ENCODE measurements around the gene AEBP1. TPM values are rescaled to one million over a fixed set of nuclear protein-coding genes. Genes with fewer than 3 reads are reported as not detected.

AEBP1 gene
- total RNA-seq, 1 donor from 2014 or later, result 94.3 TPM

- no peaks in the 10 kb centered on the region for H3K27me3 Mint-ChIP-seq (ENCODE audit: low read depth)
- H3K4me1 Mint-ChIP-seq, result peaks cover 9% of the 10 kb centered on the region
- H3K36me3 Mint-ChIP-seq, result peaks cover 13% of the 10 kb centered on the region
- no peaks in the 10 kb centered on the region for H3K9me3 Mint-ChIP-seq
- DNase-seq (ENCODE audit: low spot score in 2 of 2, unreplicated experiment in 2 of 2), result no peak
- H3K4me3 Mint-ChIP-seq, result no peak overlapping the region
- no peak overlapping the region for H3K27ac Mint-ChIP-seq
- no peak for TF ChIP-seq CTCF (IDR thresholded peaks at IDR 0.05; ENCODE audit: unreplicated experiment)
Measured at GRCh38 chr7:44076101-44076895, 27.8 kb upstream of the AEBP1 start.

- no peaks in the 10 kb centered on the region for H3K27me3 Mint-ChIP-seq (ENCODE audit: low read depth)
- H3K4me3 Mint-ChIP-seq, result no peak overlapping the region
- no peak for DNase-seq (ENCODE audit: low spot score in 2 of 2, unreplicated experiment in 2 of 2)
- no peaks in the 10 kb centered on the region for H3K9me3 Mint-ChIP-seq
- H3K27ac Mint-ChIP-seq, result no peak overlapping the region
- no peak for TF ChIP-seq CTCF (IDR thresholded peaks at IDR 0.05; ENCODE audit: unreplicated experiment)
- H3K36me3 Mint-ChIP-seq, result peaks cover 13% of the 10 kb centered on the region
- H3K4me1 Mint-ChIP-seq, result peaks cover 14% of the 10 kb centered on the region
Measured at GRCh38 chr7:44077061-44077460, 27.1 kb upstream of the AEBP1 start.

GRCh38 chr7:44077681-44078091 lies 26.5 kb upstream of the AEBP1 start:
- Mint-ChIP-seq H3K4me3 (no peak overlapping the region), H3K4me1 (peaks cover 9% of the 10 kb centered on the region), H3K9me3 (no peaks in the 10 kb centered on the region), H3K27me3 (ENCODE audit: low read depth) (no peaks in the 10 kb centered on the region), H3K36me3 (peaks cover 13% of the 10 kb centered on the region), H3K27ac (no peak overlapping the region)
- no peak for DNase-seq (ENCODE audit: low spot score in 2 of 2, unreplicated experiment in 2 of 2)
- TF ChIP-seq CTCF (IDR thresholded peaks at IDR 0.05; ENCODE audit: unreplicated experiment), result no peak

GRCh38 chr7:44078521-44078920 lies 25.6 kb upstream of the AEBP1 start:
- Mint-ChIP-seq H3K4me1 (peaks cover 12% of the 10 kb centered on the region), H3K27ac (no peak overlapping the region), H3K4me3 (no peak overlapping the region), H3K36me3 (peaks cover 10% of the 10 kb centered on the region), H3K27me3 (ENCODE audit: low read depth) (no peaks in the 10 kb centered on the region), H3K9me3 (no peaks in the 10 kb centered on the region)
- no peak for TF ChIP-seq CTCF (IDR thresholded peaks at IDR 0.05; ENCODE audit: unreplicated experiment)
- DNase-seq (ENCODE audit: low spot score in 2 of 2, unreplicated experiment in 2 of 2), result no peak

GRCh38 chr7:44079331-44080021 lies 24.7 kb upstream of the AEBP1 start:
- Mint-ChIP-seq H3K27me3 (ENCODE audit: low read depth) (no peaks in the 10 kb centered on the region), H3K9me3 (no peaks in the 10 kb centered on the region), H3K4me1 (peaks cover 15% of the 10 kb centered on the region), H3K36me3 (peaks cover 10% of the 10 kb centered on the region), H3K27ac (no peak overlapping the region), H3K4me3 (no peak overlapping the region)
- DNase-seq (ENCODE audit: low spot score in 2 of 2, unreplicated experiment in 2 of 2), result no peak
- no peak for TF ChIP-seq CTCF (IDR thresholded peaks at IDR 0.05; ENCODE audit: unreplicated experiment)

Data from mesothelial cell of epicardium (in vitro differentiated cells).